Activated CD4-positive, alpha-beta T cell treated with anti-CD3 and anti-CD28 coated beads, Interleukin-2, amount 50 U/mL, for 24 hours (primary cell): Measurements from ENCODE around the gene ZSWIM9.
"Not testable (repeated sequence)": the region's sequence is repeated elsewhere in the genome, so short reads cannot be mapped to it uniquely, and the experiment has no call there.

Experiments used
- DNase-seq, 2 donors: peaks; one replicate each; pipeline ENCODE4 v3.0.0-alpha.2; 2020; ENCODE audit warnings: low read depth in 1 of 2, low spot score in 1 of 2

The ZSWIM9 gene

GRCh38 chr19:48213959-48214358 lies 43.5 kb downstream of the ZSWIM9 start:
- no peak for DNase-seq

GRCh38 chr19:48216933-48217332 lies 46.5 kb downstream of the ZSWIM9 start:
- no peak for DNase-seq

GRCh38 chr19:48218997-48219396 lies 48.5 kb downstream of the ZSWIM9 start:
- no peak for DNase-seq

GRCh38 chr19:48220784-48221183 lies 50.3 kb downstream of the ZSWIM9 start:
- not testable (repeated sequence) for DNase-seq

- DNase-seq = no peak
These were observed 51.1 kb downstream of the ZSWIM9 start for GRCh38 chr19:48221628-48222027.

- no peak for DNase-seq
These were observed 60.2 kb downstream of the ZSWIM9 start for GRCh38 chr19:48230555-48231129.

GRCh38 chr19:48237057-48237456 lies 66.6 kb downstream of the ZSWIM9 start:
- DNase-seq = no peak

GRCh38 chr19:48239120-48239519 lies 68.6 kb downstream of the ZSWIM9 start:
- no peak for DNase-seq

GRCh38 chr19:48239582-48240141 lies 69.2 kb downstream of the ZSWIM9 start:
- no peak for DNase-seq

- not testable (repeated sequence) for DNase-seq
These were observed 71.3 kb downstream of the ZSWIM9 start for GRCh38 chr19:48241771-48242170.

GRCh38 chr19:48244281-48244680 lies 73.8 kb downstream of the ZSWIM9 start:
- DNase-seq = peak in 1 of 2 donors; percentile 37

GRCh38 chr19:48246101-48246500 lies 75.6 kb downstream of the ZSWIM9 start:
- no peak for DNase-seq

GRCh38 chr19:48247212-48247611 lies 76.7 kb downstream of the ZSWIM9 start:
- no peak for DNase-seq
